Vagina (tissue), 2 donors: ENCODE measurements around the gene GIPC2. TPM values are rescaled to one million over a fixed set of nuclear protein-coding genes. Genes with fewer than 3 reads are reported as not detected.

Experiments
- DNase-seq, 2 donors: peaks; one replicate each; pipeline ENCODE4 v3.0.0-alpha.2; 2017; ENCODE audit errors: extremely low spot score in 2 of 2
- H3K27ac ChIP-seq: fragments of 200-600 bp; sonication (generic); one replicate; pipeline ENCODE4 v1.5.1; 2019
- H3K27me3 ChIP-seq: fragments of 200-600 bp; sonication (generic); one replicate; pipeline ENCODE4 v1.5.1; 2019
- H3K36me3 ChIP-seq, 2 donors: fragments of 200-600 bp; sonication (generic); one replicate each; pipeline ENCODE4 v1.5.1; 2017 to 2019
- H3K4me1 ChIP-seq: fragments of 200-600 bp; sonication (generic); one replicate; pipeline ENCODE4 v1.5.1; 2019
- H3K4me3 ChIP-seq, 2 donors: fragments of 200-600 bp; sonication (generic); 1 replicate in 1 of 2; 2 replicates in 1 of 2; pipeline ENCODE4 v1.5.1; 2016 to 2019
- H3K9me3 ChIP-seq: fragments of 200-600 bp; sonication (generic); one replicate; pipeline ENCODE4 v1.5.1; 2019
- CTCF ChIP-seq, 3 experiments: fragments of 450-650 bp in 2 of 3; fragments of 200-600 bp in 1 of 3; sonication (generic) in 1 of 3; IDR thresholded peaks; one replicate each; pipeline ENCODE4 v1.5.1; 2017 to 2019; ENCODE audit warnings: antibody characterized with exemption in 3 of 3, mild to moderate bottlenecking in 2 of 3, moderate library complexity in 2 of 3
- POLR2A ChIP-seq, 2 donors: fragments of 450-650 bp; IDR thresholded peaks; one replicate each; pipeline ENCODE4 v1.6.1; 2017; ENCODE audit warnings: antibody characterized with exemption in 2 of 2, mild to moderate bottlenecking in 2 of 2, moderate library complexity in 2 of 2
- POLR2AphosphoS5 ChIP-seq, 2 donors: sonication (generic); formaldehyde crosslinking; IDR thresholded peaks; one replicate each; pipeline ENCODE4 v1.9.0; 2017; ENCODE audit warnings: antibody characterized with exemption in 2 of 2, mild to moderate bottlenecking in 2 of 2, low read depth in 1 of 2; ENCODE audit not compliant: insufficient read depth in 1 of 2
- intact Hi-C: fragments of 100-400 bp; cut with DNase I; formaldehyde crosslinking; loops from one replicate; pipeline ENCODE4 v1.15.1; 2023
- total RNA-seq: library from RNA; depleted of rRNA; stranded (reverse); fragments of >200 nt; gene quantifications from one replicate; pipeline ENCODE4 v1.2.3, GENCODE V29; 2016

The GIPC2 gene
- total RNA-seq, 1 donor from 2014 or later: 2.7 TPM

DNA sequence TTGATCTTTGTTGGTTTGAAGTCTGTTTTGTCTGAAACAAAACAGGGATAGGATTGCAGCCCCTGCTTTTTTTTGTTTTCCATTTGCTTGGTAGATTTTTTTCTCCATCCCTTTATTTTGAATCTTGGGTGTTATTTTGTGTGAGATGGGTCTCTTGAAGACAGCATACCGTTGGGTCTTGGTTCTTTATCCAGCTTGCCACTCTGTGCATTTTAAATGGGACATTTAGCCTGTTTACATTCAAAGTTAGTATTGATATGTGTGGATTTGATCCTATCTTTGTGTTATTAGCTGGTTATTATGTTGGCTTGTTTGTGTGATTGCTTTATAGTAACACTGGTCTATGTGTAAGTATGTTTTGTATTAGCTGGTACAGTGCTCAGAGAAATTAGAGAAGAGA, 40.9 kb downstream of the GIPC2 start:
- no peak overlapping the region for H3K4me3 ChIP-seq
- no peak for DNase-seq
- no peaks in the 10 kb centered on the region for H3K36me3 ChIP-seq
- TF ChIP-seq POLR2AphosphoS5 (IDR thresholded peaks at IDR 0.05; ENCODE audit: insufficient read depth in 1 of 2, low read depth in 1 of 2) (no peak), CTCF (IDR thresholded peaks at IDR 0.05) (no peak), POLR2A (IDR thresholded peaks at IDR 0.05) (no peak)
- no peak overlapping the region for H3K27ac ChIP-seq
- intact Hi-C loops: no loop called here
- H3K9me3 ChIP-seq: no peaks in the 10 kb centered on the region
- no peaks in the 10 kb centered on the region for H3K4me1 ChIP-seq
- no peaks in the 10 kb centered on the region for H3K27me3 ChIP-seq

GRCh38 chr1:78088015-78088414, 42.2 kb downstream of the GIPC2 start:
- no peak overlapping the region for H3K27ac ChIP-seq
- no peak for DNase-seq
- intact Hi-C loops: no loop called here
- no peaks in the 10 kb centered on the region for H3K36me3 ChIP-seq
- H3K4me3 ChIP-seq: no peak overlapping the region
- no peak for TF ChIP-seq POLR2AphosphoS5 (IDR thresholded peaks at IDR 0.05; ENCODE audit: insufficient read depth in 1 of 2, low read depth in 1 of 2)
- no peak for TF ChIP-seq POLR2A (IDR thresholded peaks at IDR 0.05)
- no peak for TF ChIP-seq CTCF (IDR thresholded peaks at IDR 0.05)
- no peaks in the 10 kb centered on the region for H3K4me1 ChIP-seq
- no peaks in the 10 kb centered on the region for H3K27me3 ChIP-seq
- H3K9me3 ChIP-seq: no peaks in the 10 kb centered on the region

- H3K36me3 ChIP-seq: no peaks in the 10 kb centered on the region
- no peaks in the 10 kb centered on the region for H3K9me3 ChIP-seq
- intact Hi-C loops: no loop called here
- no peak overlapping the region for H3K27ac ChIP-seq
- no peak for TF ChIP-seq CTCF (IDR thresholded peaks at IDR 0.05)
- TF ChIP-seq POLR2A (IDR thresholded peaks at IDR 0.05): no peak
- no peak for TF ChIP-seq POLR2AphosphoS5 (IDR thresholded peaks at IDR 0.05; ENCODE audit: insufficient read depth in 1 of 2, low read depth in 1 of 2)
- no peaks in the 10 kb centered on the region for H3K4me1 ChIP-seq
- no peaks in the 10 kb centered on the region for H3K27me3 ChIP-seq
- DNase-seq: no peak
- H3K4me3 ChIP-seq: no peak overlapping the region
Measured at GRCh38 chr1:78088486-78088885, 42.7 kb downstream of the GIPC2 start.

- H3K4me1 ChIP-seq: no peaks in the 10 kb centered on the region
- TF ChIP-seq POLR2A (IDR thresholded peaks at IDR 0.05): no peak
- no peak for TF ChIP-seq CTCF (IDR thresholded peaks at IDR 0.05)
- TF ChIP-seq POLR2AphosphoS5 (IDR thresholded peaks at IDR 0.05; ENCODE audit: insufficient read depth in 1 of 2, low read depth in 1 of 2): no peak
- H3K27ac ChIP-seq: no peak overlapping the region
- no peaks in the 10 kb centered on the region for H3K27me3 ChIP-seq
- H3K36me3 ChIP-seq: no peaks in the 10 kb centered on the region
- H3K9me3 ChIP-seq: no peaks in the 10 kb centered on the region
- intact Hi-C loops: no loop called here
- DNase-seq: no peak
- H3K4me3 ChIP-seq: no peak overlapping the region
Measured at GRCh38 chr1:78089010-78089409, 43.2 kb downstream of the GIPC2 start.

- Histone ChIP-seq H3K4me1 (no peaks in the 10 kb centered on the region), H3K36me3 (no peaks in the 10 kb centered on the region), H3K9me3 (no peaks in the 10 kb centered on the region), H3K27ac (no peak overlapping the region), H3K27me3 (no peaks in the 10 kb centered on the region), H3K4me3 (no peak overlapping the region)
- intact Hi-C loops: no loop called here
- no peak for DNase-seq
- TF ChIP-seq POLR2AphosphoS5 (IDR thresholded peaks at IDR 0.05; ENCODE audit: insufficient read depth in 1 of 2, low read depth in 1 of 2) (no peak), POLR2A (IDR thresholded peaks at IDR 0.05) (no peak), CTCF (IDR thresholded peaks at IDR 0.05) (no peak)
Measured at GRCh38 chr1:78090472-78091133, 44.8 kb downstream of the GIPC2 start.
